GM10248 (cell line): ENCODE results near the gene EIF4H.

ENCODE experiments used
- CTCF ChIA-PET: fragments of 300-600 bp; sonication (Branson Sonifier 250); formaldehyde crosslinking; extraction: SDS; loops from one replicate; lab custom pipeline; 2021; ENCODE audit warnings: antibody characterized with exemption; lab: Yijun Ruan, JAX
- POLR2A ChIA-PET: fragments of 350-650 bp; sonication (Branson Sonifier 250); formaldehyde crosslinking; extraction: SDS; loops from one replicate; lab custom pipeline; 2020; ENCODE audit warnings: antibody characterized with exemption; lab: Yijun Ruan, JAX
- DNase-seq: peaks from one replicate; pipeline ENCODE4 v3.0.0; 2012; ENCODE audit errors: extremely low spot score
- CTCF ChIP-seq: IDR thresholded peaks from 2 replicates; pipeline ENCODE4 v1.5.1; 2012; ENCODE audit warnings: mild to moderate bottlenecking, low read depth; ENCODE audit errors: extremely low read depth, missing control alignments, control extremely low read depth

The EIF4H gene

GRCh38 chr7:74138945-74139843 lies 35.0 kb upstream of the EIF4H start:
- CTCF ChIA-PET, result interaction anchor here (0.7 to 1.2 kb wide), 3 partner anchors 9 to 72 kb away, joined by 3 to 4 read pairs (median 4); no protein-coding TSS in a partner anchor
- POLR2A ChIA-PET, result interaction anchor here (0.7 kb wide), 1 partner anchor 51 kb away, joined by 3 read pairs; no protein-coding TSS in a partner anchor

GRCh38 chr7:74141705-74142104 lies 32.5 kb upstream of the EIF4H start:
- TF ChIP-seq CTCF, result no peak
- DNase-seq, result no peak
- ChIA-PET POLR2A (interaction anchor here (0.8 kb wide), 1 partner anchor 181 kb away, joined by 6 read pairs; no protein-coding TSS in a partner anchor), CTCF (interaction anchor here (1.1 kb wide), 2 partner anchors 21 to 24 kb away, joined by 3 read pairs; no protein-coding TSS in a partner anchor)

More at GRCh38 chr7:74138945-74139843, 35.0 kb upstream of the EIF4H start:
- DNase-seq, result no peak
- no peak for TF ChIP-seq CTCF

- POLR2A ChIA-PET, result no interaction called here
- no peak for TF ChIP-seq CTCF
- CTCF ChIA-PET, result no interaction called here
Measured at GRCh38 chr7:74143383-74143782, 30.8 kb upstream of the EIF4H start.

GRCh38 chr7:74148491-74148890 lies 25.7 kb upstream of the EIF4H start:
- CTCF ChIA-PET, result no interaction called here
- POLR2A ChIA-PET, result no interaction called here

More at GRCh38 chr7:74143383-74143782, 30.8 kb upstream of the EIF4H start:
- no peak for DNase-seq

GRCh38 chr7:74149071-74149470 lies 25.1 kb upstream of the EIF4H start:
- CTCF ChIA-PET, result no interaction called here
- POLR2A ChIA-PET, result no interaction called here

More at GRCh38 chr7:74148491-74148890, 25.7 kb upstream of the EIF4H start:
- no peak for TF ChIP-seq CTCF
- DNase-seq, result no peak

GRCh38 chr7:74149603-74150002 lies 24.6 kb upstream of the EIF4H start:
- POLR2A ChIA-PET, result interaction anchor here (0.7 kb wide), 1 partner anchor 35 kb away, joined by 3 read pairs; no protein-coding TSS in a partner anchor
- CTCF ChIA-PET, result no interaction called here
- no peak for DNase-seq
- TF ChIP-seq CTCF, result no peak

More at GRCh38 chr7:74149071-74149470, 25.1 kb upstream of the EIF4H start:
- no peak for DNase-seq
- TF ChIP-seq CTCF, result no peak
